Suppressor macrophage (primary cell): ENCODE results near the gene PRKACA.

Source experiments
- DNase-seq, 4 experiments: peaks; one replicate each; pipeline ENCODE4 v3.0.0-alpha.2; 2020 to 2022

Gene PRKACA

GRCh38 chr19:14091813-14092462 lies 25.6 kb downstream of the PRKACA start:
- DNase-seq: no peak

- DNase-seq: peak; percentile 57 to 82 (median 78)
Observed at GRCh38 chr19:14091081-14091812, 26.3 kb downstream of the PRKACA start.

GRCh38 chr19:14090509-14091080 lies 27.0 kb downstream of the PRKACA start, which contains the start of gene SAMD1:
SAMD1 (minus strand) TSS chr19:14090751.
- DNase-seq: peak; percentile 68 to 93 (median 82)

GRCh38 chr19:14089662-14090508 lies 27.7 kb downstream of the PRKACA start:
- peak; percentile 63 to 84 (median 74) for DNase-seq

- peak in 1 of 4 experiments; percentile 23 for DNase-seq
Observed at GRCh38 chr19:14089412-14089661, 28.2 kb downstream of the PRKACA start.

GRCh38 chr19:14088634-14089411 lies 28.7 kb downstream of the PRKACA start:
- DNase-seq: no peak

GRCh38 chr19:14086098-14086497 lies 31.5 kb downstream of the PRKACA start:
- no peak for DNase-seq

GRCh38 chr19:14085309-14085995 lies 32.1 kb downstream of the PRKACA start, which contains the start of gene C19orf67:
C19orf67 (minus strand) TSS chr19:14085783; CDS start chr19:14085627, 156 bp downstream.
- DNase-seq: no peak

- no peak for DNase-seq
Observed at GRCh38 chr19:14082675-14082960, 34.9 kb downstream of the PRKACA start.

- peak; percentile 62 to 87 (median 70) for DNase-seq
Observed at GRCh38 chr19:14081797-14082674, 35.5 kb downstream of the PRKACA start.

- peak; percentile 98 to 100 (median 100) for DNase-seq
Observed at GRCh38 chr19:14080887-14081796, 36.4 kb downstream of the PRKACA start.

- DNase-seq: peak; percentile 84 to 96 (median 90)
Observed at GRCh38 chr19:14078411-14078810, 39.2 kb downstream of the PRKACA start.

- DNase-seq: peak; percentile 30 to 66 (median 40)
Observed at GRCh38 chr19:14073925-14074838, 43.4 kb downstream of the PRKACA start.

- peak; percentile 81 to 95 (median 88) for DNase-seq
Observed at GRCh38 chr19:14073261-14073924, 44.2 kb downstream of the PRKACA start.

GRCh38 chr19:14072535-14073260 lies 44.9 kb downstream of the PRKACA start, which contains the start of gene MISP3:
MISP3 (plus strand) TSS chr19:14072786; CDS start chr19:14073310, 524 bp downstream.
- DNase-seq: peak in 2 of 4 experiments; percentile 59 to 67

GRCh38 chr19:14070268-14071050 lies 47.1 kb downstream of the PRKACA start:
- no peak for DNase-seq
